Measurements from ENCODE around the gene AKAP1. TPM values are rescaled to one million over a fixed set of nuclear protein-coding genes. Genes with fewer than 3 reads are reported as not detected.

Gene AKAP1
- total RNA-seq, 1 donor from 2014 or later, result 21.2 TPM

- DNase-seq (ENCODE audit: low read depth in 2 of 2), result no peak
Observed at GRCh38 chr17:57158795-57159194, 73.7 kb downstream of the AKAP1 start.

GRCh38 chr17:57160624-57161023, 75.6 kb downstream of the AKAP1 start:
- no peak for DNase-seq (ENCODE audit: low read depth in 2 of 2)

GRCh38 chr17:57164814-57165213, 79.8 kb downstream of the AKAP1 start:
- DNase-seq (ENCODE audit: low read depth in 2 of 2), result no peak

GRCh38 chr17:57165754-57166153, 80.7 kb downstream of the AKAP1 start:
- DNase-seq (ENCODE audit: low read depth in 2 of 2), result no peak

- no peak for DNase-seq (ENCODE audit: low read depth in 2 of 2)
Observed at GRCh38 chr17:57166803-57167202, 81.8 kb downstream of the AKAP1 start.

- no peak for DNase-seq (ENCODE audit: low read depth in 2 of 2)
Observed at GRCh38 chr17:57168695-57169094, 83.6 kb downstream of the AKAP1 start.

- DNase-seq (ENCODE audit: low read depth in 2 of 2), result no peak
Observed at GRCh38 chr17:57170866-57171265, 85.8 kb downstream of the AKAP1 start.

Other genes starting within 250 kb of the AKAP1 start
- gene TRIM25, start 171.2 kb upstream of the AKAP1 start, total RNA-seq, result 20.0 and 27.2 TPM in 2 replicates
- 8.7 and 10.7 TPM in 2 replicates for gene COIL, start 124.2 kb upstream of the AKAP1 start, total RNA-seq
- gene SCPEP1, start 107.1 kb upstream of the AKAP1 start, total RNA-seq, result 26.6 and 27.7 TPM in 2 replicates
- 5.7 and 8.3 TPM in 2 replicates for gene MSI2, start 171.3 kb downstream of the AKAP1 start, total RNA-seq